GOT3 (cell line): ENCODE data around the gene TIE1.
"Not testable (repeated sequence)": the region's sequence is repeated elsewhere in the genome, so short reads cannot be mapped to it uniquely, and the experiment has no call there.

ENCODE experiments used
- DNase-seq: peaks from one replicate; lab custom pipeline; 2025; ENCODE audit warnings: mixed read lengths; lab: John Stamatoyannopoulos, UW

The TIE1 gene

DNA sequence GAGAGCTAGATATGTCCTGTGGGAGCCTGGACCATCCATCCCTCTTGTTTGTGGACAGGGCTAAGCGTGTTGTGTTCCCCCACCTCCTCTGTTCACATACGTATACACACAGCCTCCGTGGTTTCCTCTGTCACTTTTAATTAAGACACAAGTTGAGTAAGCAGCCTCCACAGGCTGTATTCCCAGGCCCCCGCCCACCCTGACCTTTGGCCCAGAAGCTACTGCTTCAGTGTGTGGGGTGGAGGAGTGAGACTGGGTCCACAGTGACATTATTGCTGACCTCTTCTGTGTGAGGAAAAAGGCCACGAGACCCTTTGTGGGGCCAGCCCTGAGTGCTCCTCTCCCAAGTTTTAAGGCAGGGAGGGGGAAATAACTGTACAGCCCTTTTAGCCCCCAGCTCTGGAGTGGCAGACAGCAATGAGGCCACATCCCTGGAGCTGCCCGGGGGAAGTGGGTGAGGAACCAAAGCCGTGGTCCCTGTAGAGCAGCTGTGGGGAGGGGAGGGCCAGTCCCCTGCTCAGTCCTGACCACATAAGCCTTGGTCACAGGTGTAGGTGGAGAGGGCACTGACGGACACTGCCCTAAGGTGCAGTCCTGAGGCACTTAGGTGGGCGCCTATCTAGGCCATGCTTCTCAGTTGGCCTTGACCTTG lies 62.6 kb downstream of the TIE1 start:
- DNase-seq: no peak

DNA sequence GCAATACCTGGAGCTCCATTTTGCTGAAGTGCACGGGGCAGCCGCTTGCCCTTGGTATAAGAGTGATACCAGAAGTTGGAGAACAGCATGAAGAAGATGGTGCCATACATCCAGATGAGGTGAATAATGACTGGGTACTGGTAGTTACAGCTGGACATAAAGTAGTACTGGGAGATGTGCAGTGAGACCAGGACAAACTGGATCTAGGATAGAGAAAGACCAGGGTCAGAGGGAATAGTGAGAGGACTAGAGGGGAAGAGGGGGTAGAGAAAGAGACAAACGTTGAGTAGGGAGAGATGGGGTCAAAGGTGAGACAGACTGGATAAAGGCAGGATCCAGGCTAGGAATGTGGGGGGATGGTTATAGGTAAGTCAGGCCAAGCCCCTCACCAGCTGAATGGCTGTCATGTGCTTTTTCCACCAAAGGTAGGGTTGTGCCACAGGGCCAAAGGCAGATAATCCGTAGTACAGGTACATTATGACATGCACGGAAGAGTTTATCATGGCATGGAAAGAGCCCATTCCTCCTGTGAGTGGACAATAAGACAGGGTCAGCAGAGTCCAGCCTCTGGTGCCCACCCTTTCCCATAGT lies 63.2 kb downstream of the TIE1 start:
- DNase-seq: no peak

DNA sequence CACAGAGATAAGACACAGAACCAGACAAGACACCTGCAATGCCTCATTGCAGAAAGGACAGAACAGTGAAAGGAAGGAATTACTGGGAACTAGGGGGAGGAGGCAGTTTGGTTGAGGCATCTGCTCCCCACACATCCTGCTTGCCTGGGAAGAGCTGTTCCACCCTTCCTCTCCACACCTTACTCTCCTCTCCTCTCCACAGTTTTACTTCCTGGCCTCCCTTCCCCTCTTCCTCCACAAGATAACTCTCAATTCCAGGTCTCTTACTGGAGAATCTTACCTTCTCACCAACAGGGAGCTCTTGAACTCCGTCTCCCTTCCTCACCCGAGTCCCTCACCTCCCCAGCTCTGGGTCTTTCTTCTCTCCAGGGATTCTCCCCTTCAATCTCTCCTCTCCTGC lies 64.9 kb downstream of the TIE1 start:
- DNase-seq: no peak

DNA sequence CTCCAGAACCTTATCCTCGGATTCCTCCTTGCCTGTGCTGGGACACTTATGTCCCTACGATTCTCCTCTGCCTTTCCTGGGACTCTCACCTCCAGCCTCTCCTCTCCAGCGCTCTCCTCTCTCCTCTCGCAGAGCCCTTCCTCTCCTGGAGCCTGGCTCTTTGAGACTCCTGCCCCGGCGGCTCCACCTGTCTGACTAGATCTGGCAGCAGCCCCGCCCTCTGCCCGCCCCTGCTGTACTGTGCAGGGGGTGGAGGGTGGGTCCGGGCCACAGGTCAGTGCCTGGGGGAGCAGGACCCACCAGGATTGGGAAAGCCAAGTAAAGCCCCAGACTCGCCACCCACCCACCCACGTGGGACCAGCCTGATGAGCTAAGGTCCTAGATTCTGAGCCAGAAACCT lies 65.4 kb downstream of the TIE1 start:
- no peak for DNase-seq

DNA sequence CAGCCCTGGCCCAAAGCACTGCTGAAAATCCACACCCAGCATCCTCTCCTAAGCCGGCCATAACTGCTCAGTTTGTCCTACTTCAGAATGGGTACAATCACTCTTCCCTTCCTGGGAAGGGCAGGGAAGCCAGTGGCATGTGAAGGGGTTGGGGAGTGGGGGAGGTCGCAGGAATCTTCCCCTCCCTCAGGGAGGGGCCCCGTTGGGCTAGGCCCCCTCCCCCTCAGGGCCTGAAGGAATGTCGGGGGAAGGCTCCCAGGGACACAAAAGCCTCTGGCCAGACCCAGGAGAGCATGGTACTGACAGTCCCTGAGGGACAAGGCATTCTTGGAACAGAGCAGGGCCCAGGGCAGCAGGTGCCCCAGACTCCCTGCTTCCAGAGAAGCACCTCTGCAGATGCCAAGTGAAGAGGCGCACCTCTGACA lies 65.8 kb downstream of the TIE1 start:
- no peak for DNase-seq

DNA sequence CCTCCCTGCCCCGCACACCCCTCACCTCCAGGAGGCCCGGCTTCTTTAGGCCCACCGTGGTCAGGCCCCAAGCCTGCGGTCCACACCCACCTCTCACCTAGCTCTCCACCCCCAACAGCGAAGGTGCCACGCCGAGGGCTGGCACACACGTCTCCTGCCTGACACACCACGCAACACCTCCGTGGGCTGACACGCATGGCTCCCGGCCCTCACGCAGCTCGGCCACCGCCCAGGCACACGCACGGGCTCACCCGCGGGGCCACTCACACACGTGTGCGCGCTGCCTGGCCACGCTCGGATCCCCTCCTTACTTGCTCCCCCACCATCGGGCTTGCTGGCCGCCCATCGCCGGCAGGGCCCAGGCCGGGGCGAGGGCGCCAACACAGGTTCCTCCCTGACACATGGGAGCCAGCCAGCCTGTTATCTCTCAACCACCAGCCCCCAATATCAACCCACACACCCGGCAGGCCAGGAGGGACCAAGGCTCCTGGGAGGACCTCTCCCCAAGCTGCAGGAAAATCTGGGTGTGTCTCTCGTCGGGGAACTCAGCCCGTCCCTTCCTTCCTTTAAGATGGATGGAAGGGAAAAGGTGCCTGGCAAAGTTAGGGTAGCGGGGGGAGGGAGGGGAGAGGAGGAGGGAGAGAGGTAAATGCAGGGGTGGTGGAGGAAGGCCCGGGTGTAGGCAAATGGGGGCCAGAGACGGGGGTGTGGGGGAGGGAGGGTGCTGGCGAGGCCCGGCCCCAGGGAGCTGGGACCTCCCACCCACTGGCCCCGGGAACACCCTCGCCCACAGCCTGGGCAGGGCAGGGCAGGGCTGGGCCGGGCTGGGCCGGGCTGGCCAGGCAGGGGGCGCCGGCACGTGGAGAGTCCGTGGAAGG lies 66.5 kb downstream of the TIE1 start:
- no peak for DNase-seq

DNA sequence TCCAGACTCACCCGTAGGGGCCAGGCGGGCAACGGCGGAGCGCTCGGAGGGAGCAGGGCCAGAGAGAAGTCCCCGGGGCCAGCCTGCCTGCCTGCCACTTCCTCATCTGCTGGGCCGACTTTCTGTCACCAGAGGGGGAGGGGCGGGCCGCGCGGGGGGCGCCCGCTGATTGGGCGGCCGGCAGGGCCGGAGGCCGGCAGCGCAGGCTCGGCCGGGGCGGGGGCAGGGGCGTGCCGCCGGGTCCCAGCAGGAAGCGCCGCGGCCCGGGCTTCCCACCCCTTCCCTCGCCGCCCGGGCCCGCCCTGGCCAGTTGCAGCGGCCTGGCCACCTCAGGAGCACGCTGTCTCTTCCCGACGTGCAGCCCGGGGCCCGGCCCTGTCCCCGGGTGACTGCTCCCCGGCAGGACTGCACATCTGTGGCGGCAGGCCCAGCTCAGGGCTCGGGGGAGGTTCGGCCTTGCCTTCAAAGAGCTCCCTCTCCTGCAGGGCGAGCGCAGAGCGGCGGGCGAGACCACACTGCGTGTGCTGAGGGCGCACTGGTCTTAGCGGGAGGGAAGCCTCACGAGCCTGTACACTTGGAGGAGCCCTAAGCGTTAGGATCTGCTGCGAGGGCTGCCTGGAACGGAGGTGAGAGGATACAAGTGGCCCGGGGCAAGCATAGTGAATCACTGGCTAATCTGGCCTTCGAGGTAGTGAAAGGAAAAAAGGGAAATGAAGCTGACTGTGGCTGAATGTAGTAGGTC lies 67.3 kb downstream of the TIE1 start, which contains the start of gene ELOVL1:
Gene ELOVL1 (minus strand): TSS at position 108 of the 742 bp plus-strand sequence. CDS start 2,402 bp downstream, outside the sequence.
- DNase-seq: peak; percentile 59

DNA sequence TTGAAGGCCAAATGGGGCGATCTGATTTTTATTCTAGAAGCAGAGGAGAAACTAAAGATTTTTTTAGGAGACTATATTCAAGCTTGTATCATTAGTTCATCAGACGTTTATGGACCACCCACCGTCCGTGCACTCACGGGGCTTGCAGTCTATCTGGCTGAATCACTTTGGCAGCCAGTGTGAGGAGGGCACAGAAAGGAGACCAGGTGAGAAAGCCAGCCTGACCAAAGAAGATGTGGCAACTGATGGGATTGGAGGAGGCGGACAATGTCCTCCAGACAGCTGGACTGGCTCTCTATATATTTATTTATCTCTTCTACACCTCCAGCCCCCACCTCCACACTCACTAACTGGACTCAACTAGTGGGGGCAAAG lies 67.9 kb downstream of the TIE1 start:
- DNase-seq: no peak

DNA sequence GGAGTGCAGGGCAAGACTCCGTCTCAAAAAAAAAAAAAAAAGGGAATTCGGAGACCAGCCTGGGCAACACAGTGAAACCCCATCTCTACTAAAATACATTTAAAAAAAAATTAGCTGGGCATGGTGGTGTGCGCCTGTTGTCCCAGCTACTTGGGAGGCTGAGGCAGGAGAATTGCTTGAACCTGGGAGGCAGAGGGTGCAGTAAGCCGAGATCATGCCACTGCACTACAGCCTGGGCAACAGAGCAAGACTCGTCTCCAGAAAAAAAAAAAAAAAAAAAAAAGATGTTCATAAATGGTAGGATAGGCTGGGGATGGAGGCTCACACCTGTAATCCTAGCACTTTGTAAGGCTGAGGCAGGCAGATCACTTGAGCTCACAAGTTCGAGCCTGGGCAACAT lies 69.0 kb downstream of the TIE1 start:
- not testable (repeated sequence) for DNase-seq

DNA sequence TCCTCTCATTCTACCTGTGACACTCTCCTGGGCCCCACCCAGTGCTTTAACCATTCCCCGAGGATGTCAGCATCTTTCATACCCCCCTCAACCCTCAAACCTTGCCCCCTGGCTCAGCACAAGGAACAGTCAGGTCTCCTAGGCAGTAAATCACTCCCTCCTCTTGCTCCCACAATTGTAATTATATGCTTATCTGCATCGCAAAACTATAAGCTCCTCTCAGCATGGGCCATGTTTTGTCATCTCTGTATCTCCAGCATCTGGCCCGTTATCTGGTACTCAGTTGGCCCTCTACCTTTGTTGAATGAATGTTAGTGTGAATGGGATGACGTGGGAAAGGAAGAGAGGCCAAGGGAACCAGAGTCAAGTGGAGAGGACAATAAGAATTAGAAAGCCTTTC lies 69.8 kb downstream of the TIE1 start:
- no peak for DNase-seq

DNA sequence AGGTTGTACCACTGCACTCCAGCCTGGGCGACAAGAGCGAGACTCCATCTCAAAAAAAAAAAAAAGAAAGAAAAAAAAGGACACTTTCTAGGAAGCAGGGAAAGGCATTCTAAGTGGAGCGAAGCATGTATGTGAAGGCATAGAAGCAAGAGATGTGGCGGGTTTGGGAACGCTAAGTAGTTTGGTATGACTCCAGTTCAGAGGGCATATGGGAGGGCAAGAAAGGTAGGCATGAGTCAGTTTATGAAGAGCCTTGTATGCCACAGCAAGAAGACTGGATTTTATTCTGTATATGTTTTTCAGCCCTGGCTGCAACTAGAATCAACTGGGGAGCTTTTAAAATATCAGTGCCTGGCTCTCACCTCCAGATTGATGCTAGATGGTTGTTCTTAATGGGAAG lies 71.4 kb downstream of the TIE1 start:
- no peak for DNase-seq
